AG04449 (cell line): ENCODE results near the gene AVP.

Experiments used
- CTCF ChIA-PET: fragments of 350-600 bp; formaldehyde crosslinking; extraction: SDS; loops from one replicate; lab custom pipeline; 2021; ENCODE audit warnings: antibody characterized with exemption; lab: Yijun Ruan, JAX
- POLR2A ChIA-PET: fragments of 400-600, 350-600 bp; formaldehyde crosslinking; extraction: SDS; loops from one replicate; lab custom pipeline; 2020; ENCODE audit warnings: antibody characterized with exemption, inconsistent platforms; lab: Yijun Ruan, JAX
- DNase-seq: peaks from one replicate; pipeline ENCODE4 v3.0.0-alpha.2; 2010; ENCODE audit warnings: low read depth, low spot score
- H3K4me3 ChIP-seq: 2 replicates; pipeline ENCODE4 v1.5.1; 2011; ENCODE audit warnings: low read depth, mild to moderate bottlenecking, control low read depth, low read length
- TF ChIP-seq, protein P1 (sequence below): IDR thresholded peaks from one replicate; pipeline ENCODE4 v1.5.1; 2011; ENCODE audit warnings: mild to moderate bottlenecking, moderate library complexity, low read length, control low read depth, inconsistent platforms; ENCODE audit not compliant: insufficient read depth; ENCODE audit errors: missing control alignments

AVP gene

DNA sequence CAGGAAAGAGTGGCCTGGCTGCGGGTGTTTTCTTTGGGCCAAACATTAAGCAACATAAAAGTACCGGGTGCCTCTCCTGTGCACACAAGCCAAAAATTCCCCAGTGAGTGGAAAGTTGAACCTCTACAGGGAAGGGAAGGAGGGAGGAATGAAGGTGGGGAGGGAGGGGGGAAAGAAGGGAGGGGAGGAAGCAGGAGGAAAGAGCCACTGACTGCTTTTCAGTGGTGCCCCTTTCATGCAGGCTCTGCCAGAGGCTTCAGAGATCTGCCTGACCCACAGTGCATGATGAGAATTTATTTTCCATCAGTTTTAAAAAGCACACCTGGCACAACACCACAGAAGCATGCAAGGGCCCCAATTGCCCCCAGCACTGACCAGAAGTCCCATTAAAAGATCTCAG lies 27.5 kb upstream of the AVP start:
- CTCF ChIA-PET = interaction anchor here (1.7 to 7.7 kb wide), 3 partner anchors 11 to 60 kb away, joined by 4 to 111 read pairs (median 15); no protein-coding TSS in a partner anchor
- TF ChIP-seq, protein P1, sequence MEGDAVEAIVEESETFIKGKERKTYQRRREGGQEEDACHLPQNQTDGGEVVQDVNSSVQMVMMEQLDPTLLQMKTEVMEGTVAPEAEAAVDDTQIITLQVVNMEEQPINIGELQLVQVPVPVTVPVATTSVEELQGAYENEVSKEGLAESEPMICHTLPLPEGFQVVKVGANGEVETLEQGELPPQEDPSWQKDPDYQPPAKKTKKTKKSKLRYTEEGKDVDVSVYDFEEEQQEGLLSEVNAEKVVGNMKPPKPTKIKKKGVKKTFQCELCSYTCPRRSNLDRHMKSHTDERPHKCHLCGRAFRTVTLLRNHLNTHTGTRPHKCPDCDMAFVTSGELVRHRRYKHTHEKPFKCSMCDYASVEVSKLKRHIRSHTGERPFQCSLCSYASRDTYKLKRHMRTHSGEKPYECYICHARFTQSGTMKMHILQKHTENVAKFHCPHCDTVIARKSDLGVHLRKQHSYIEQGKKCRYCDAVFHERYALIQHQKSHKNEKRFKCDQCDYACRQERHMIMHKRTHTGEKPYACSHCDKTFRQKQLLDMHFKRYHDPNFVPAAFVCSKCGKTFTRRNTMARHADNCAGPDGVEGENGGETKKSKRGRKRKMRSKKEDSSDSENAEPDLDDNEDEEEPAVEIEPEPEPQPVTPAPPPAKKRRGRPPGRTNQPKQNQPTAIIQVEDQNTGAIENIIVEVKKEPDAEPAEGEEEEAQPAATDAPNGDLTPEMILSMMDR = no peak
- POLR2A ChIA-PET = no interaction called here
- H3K4me3 ChIP-seq = no peak overlapping the region
- DNase-seq = no peak

DNA sequence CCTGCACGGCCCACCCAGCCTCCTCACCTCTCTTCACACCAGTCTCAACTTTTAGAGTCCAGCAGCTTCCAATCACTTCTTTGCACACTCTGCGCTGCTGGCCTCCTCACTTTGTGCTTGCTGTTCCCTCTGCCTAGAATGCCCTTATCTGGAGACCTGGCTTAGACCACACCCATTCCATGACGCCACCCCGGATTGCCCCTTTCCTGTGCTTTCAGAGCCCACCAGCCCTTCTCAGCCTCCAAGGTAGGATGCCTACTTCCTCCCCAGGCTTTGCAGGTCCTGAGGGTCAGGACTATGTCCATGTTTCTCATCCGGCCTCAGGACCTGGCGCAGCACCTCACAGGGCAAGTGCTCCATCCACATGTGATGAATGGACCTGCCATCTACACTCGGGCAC lies 27.0 kb upstream of the AVP start:
- DNase-seq = no peak
- POLR2A ChIA-PET = no interaction called here
- CTCF ChIA-PET = interaction anchor here (0.6 kb wide), 2 partner anchors 18 to 72 kb away, joined by 3 read pairs; no protein-coding TSS in a partner anchor

DNA sequence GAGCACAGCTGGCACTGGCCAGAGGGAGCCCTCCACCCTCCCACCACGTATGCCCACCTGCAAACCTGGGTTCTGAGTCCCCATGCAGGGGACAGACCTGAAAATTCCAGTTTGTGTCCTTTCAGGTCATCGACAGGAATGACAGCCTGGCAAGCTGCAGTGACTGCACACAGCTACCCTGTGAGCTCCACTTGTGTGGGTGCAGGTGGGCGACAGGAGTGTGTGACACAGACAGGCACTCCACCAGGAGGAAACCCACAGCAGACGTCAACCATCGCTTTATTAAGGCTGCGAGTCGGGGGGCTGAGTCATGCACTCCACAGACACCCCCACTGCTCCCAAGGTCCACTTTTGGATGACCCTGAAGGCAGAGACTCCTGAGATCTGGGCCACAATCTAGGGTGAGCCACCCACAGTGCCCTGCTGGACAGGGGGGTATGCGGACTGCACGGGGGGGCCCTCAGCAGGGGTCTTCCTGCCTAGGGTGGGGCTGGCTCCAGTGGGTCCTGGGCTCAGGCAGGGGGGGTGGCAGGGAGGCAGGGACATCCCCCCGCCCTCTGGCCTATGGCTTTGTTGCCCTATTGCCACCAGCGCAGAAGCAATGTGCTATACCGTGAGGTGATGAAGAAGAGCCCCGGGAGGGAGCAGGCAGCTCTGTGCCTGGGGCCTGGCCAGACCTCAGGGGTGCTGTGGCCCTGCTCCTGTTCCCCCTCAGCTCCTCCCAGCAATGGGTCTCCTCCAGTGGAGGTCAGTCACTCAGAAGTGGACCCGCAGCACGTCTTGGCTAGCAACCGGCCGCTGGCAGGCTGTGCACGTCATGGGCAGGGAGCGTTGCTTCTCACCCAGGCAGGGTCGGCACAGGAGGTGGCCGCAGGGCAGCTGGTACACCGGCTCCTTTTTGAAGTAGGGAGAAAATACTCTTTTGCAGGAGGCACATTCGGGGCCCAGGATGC lies 25.1 kb upstream of the AVP start:
- no peak overlapping the region for H3K4me3 ChIP-seq
- ChIA-PET CTCF (interaction anchor here (0.6 to 3.1 kb wide), 4 partner anchors 8 to 56 kb away, joined by 3 to 16 read pairs (median 4); no protein-coding TSS in a partner anchor), POLR2A (interaction anchor here (0.7 kb wide), 1 partner anchor 27 kb away, joined by 3 read pairs; no protein-coding TSS in a partner anchor)
- no peak for DNase-seq
- TF ChIP-seq, protein P1 = no peak

More for the DNA sequence above, 27.0 kb upstream of the AVP start:
- TF ChIP-seq, protein P1 = no peak
- no peak overlapping the region for H3K4me3 ChIP-seq

DNA sequence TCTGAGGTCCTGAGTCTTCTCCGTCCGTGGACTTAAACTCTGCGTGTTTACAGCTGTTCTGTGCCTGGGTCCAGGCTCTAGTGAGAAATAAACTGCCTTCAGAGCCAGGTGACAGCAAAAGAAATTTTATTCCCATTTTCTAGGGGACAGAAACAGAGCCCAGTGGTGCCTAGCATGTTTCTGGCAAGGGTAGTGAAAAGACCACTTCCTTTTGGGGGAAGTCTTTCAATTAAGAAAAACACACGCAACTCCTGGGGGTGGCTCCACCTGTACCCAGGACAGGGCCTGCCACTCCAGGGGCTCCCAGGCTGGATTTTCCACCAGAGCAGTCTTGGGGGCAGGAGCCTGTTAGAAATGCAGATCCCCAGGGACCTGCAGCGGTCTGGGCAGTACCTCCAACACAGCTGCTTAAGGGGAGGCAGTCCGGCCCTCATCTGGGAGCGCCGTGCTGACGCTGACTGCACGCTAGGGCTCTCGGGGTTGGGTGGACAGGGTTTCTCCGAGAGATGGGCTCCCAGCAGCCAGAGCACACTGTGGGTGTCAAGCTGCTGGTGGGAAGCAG lies 23.0 kb upstream of the AVP start:
- H3K4me3 ChIP-seq = no peak overlapping the region
- ChIA-PET CTCF (interaction anchor here (1.0 to 1.5 kb wide), 2 partner anchors 10 to 54 kb away, joined by 3 to 6 read pairs; no protein-coding TSS in a partner anchor), POLR2A (no interaction called here)
- TF ChIP-seq, protein P1 = no peak
- DNase-seq = no peak

DNA sequence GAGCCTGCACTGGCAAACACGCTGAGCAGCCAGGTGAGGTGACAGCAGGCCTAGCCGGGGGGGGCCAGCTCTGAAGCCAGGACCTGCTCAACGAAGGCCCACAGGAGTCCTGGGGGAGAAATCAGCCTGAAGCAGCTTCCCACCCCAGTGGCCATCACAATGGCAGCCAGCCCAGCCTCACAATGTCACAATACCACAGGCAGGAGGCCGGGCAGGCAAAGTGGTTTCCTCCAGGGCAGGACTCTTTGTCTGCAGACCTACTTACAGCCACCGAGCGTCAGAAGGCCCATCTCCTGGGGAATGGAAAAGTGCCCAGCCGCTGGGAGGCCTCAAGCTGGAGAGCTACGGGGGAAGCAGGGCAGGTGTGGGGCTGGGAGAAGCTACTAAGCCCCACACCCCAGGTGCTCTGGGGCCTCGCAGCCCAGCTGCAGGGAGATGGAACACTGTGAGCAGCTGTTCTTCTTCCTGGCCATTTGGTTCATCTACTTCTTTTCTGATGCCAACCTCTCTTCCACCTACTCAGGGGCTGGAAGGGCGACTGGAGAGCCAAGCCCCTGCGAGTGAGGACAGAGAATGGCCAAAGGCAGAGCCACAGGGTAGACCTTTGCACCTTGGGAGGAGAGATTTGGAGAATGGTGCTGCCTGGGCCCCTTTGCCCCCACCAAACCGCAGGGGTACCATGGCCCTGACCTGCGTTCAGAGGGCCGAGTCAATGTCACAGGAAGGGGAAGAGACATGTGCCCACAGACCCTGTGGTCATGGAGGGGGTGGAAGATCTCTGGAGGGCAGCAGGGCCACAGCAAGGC lies 22.3 kb upstream of the AVP start:
- TF ChIP-seq, protein P1 = no peak
- DNase-seq = no peak
- ChIA-PET POLR2A (no interaction called here), CTCF (interaction anchor here (1.0 to 3.2 kb wide), 3 partner anchors 8 to 53 kb away, joined by 3 to 16 read pairs (median 6); no protein-coding TSS in a partner anchor)
- no peak overlapping the region for H3K4me3 ChIP-seq
